ENCODE measurements around the gene AREG.

Gene AREG

GRCh38 chr4:74431113-74431826, 13.7 kb upstream of the AREG start:
- peak; percentile 90 for FAIRE-seq
- DNase-seq (ENCODE audit: extremely low spot score, insufficient read length, low read depth) = no peak

- no peak for DNase-seq (ENCODE audit: extremely low spot score, insufficient read length, low read depth)
- no peak for FAIRE-seq
Measured at GRCh38 chr4:74433043-74433442, 11.9 kb upstream of the AREG start.

DNA sequence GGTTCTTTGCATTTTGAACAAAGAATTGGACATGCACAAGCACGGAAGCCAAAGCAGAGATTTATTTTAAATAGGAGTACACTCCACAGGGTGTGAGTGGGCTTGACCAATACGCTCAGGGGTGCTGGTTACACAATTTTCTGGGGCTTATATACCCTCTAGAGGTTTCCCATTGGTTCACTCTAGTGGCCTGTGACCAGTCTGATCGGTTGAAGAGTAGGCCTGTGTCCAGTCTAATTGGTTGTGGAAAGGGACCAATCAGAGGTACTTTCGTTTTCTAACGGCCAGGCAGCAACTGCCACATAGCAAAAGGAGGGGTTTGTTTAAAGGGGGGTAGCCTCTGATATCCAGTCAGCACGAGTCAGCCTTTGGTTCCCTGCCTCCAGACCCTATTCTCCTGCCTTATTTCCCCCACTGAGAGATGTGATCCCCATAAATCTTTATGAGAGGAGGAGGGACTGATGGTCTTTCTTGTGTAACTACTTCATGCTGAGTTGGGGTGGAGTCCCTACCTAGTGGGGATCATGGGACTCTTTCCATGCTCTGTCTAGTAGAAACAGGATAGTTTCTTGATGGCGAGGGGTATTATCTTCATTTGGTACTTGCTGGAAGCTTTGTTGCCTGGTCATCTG, 11.3 kb upstream of the AREG start:
- no peak for DNase-seq (ENCODE audit: extremely low spot score, insufficient read length, low read depth)
- no peak for FAIRE-seq

- DNase-seq (ENCODE audit: extremely low spot score, insufficient read length, low read depth) = no peak
- FAIRE-seq = no peak
Measured at GRCh38 chr4:74435296-74435695, 9.6 kb upstream of the AREG start.

DNA sequence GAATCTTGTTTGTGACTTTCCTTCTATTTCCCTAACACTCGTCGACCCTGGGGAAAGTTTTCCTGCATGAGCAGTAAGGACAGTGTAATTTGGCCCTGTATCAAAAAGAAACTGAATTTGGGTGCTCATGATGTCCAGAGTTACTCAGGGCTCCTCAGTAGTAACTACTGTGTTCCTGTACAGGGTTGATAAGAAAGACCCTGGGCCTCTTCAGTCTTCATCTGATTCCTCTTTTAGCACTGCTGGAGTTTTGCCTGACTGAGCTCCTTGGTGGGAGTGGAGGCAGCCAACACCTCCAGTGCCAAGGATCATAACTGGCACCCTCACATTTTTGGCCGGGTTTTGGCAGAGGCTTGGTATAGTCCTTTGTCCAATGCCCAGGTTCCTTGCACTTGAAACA, 7.1 kb upstream of the AREG start:
- no peak for FAIRE-seq

GRCh38 chr4:74438661-74439060, 6.3 kb upstream of the AREG start:
- DNase-seq (ENCODE audit: extremely low spot score, insufficient read length, low read depth) (no peak), FAIRE-seq (no peak)

More for the DNA sequence above, 7.1 kb upstream of the AREG start:
- no peak for DNase-seq (ENCODE audit: extremely low spot score, insufficient read length, low read depth)

- DNase-seq (ENCODE audit: extremely low spot score, insufficient read length, low read depth) (no peak), FAIRE-seq (no peak)
Measured at GRCh38 chr4:74439952-74440351, 5.0 kb upstream of the AREG start.

- DNase-seq (ENCODE audit: extremely low spot score, insufficient read length, low read depth) = no peak
- FAIRE-seq = no peak
Measured at GRCh38 chr4:74440356-74440755, 4.6 kb upstream of the AREG start.

GRCh38 chr4:74441744-74442143, 3.2 kb upstream of the AREG start:
- DNase-seq (ENCODE audit: extremely low spot score, insufficient read length, low read depth) = no peak
- FAIRE-seq = no peak

GRCh38 chr4:74446193-74446868, 1.4 kb downstream of the AREG start:
- peak; percentile 35 for FAIRE-seq
- no peak for DNase-seq (ENCODE audit: extremely low spot score, insufficient read length, low read depth)

- no peak for DNase-seq (ENCODE audit: extremely low spot score, insufficient read length, low read depth)
- no peak for FAIRE-seq
Measured at GRCh38 chr4:74446896-74447295, 2.0 kb downstream of the AREG start.

DNA sequence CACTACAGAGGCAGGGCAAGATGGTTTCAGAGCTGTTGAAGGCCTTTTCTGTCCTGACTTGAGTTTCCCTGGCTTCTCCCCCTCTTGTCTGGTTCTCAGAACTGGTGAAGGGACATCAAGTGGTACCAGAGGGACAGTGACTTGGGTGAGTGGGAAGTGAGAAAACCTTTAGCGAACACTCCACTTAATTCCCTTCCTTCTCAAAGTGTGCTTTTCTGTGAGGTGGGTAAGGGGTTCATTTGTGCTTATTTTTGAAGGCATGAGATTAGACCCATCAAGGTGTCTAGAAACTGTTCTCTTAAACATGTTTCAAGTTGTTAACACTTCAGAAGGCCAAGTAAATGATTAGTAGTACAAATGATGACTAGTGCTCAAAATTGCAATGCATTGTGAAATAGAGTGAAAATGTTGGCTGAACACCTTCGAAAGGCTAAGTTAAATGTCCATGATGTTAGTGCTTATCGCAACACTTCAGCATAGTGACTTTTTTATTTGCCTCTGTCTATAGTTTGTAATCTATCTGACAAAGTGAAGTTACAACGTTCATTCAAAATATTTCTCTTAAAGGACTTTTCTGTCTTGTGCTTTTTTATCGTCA, 2.8 kb downstream of the AREG start:
- no peak for DNase-seq (ENCODE audit: extremely low spot score, insufficient read length, low read depth)
- FAIRE-seq = no peak

DNA sequence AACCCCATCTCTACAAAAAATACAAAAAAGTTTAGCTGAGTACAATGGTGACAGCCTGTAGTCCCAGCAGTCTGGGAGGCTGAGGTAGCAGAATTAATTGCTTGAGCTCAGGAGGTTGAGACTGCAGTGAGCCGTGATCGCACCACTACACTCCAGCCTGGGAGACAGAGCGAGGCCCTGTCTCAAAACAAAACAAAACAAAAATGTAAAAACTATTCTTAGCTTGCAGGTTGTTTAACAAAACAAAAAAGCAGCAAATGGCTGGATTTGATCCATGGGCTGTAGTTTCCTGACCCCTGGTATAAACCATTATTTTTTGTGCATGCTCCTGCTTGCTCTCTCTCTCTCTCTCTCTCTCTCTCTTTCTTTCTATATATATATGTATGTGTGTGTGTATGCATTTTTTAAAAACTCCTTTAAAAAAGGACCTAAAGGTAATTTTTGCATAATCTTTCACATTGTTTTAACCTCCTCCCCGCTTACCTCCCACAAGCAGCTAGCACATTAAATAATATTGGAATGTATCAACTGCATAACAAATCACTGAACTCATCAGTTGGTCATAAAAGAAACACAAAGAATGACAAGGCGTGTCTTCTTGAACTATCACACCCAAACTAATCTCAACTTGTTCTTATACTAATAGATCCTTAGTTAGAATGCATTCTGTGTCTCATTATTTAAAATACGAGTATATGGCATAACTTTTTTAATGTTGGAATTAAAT, 4.8 kb downstream of the AREG start:
- FAIRE-seq (no peak), DNase-seq (ENCODE audit: extremely low spot score, insufficient read length, low read depth) (no peak)

DNA sequence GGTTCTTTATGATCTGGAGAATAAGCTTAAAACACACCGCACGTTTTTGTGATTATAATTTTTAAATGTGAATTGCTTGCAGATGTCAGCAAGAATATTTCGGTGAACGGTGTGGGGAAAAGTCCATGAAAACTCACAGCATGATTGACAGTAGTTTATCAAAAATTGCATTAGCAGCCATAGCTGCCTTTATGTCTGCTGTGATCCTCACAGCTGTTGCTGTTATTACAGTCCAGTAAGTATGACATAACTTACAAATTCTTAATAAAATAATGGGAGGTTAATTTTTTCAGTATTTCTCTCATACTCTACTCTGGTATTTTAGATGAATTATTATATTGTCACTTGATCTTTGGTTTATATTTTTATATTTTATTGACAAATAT, 5.4 kb downstream of the AREG start:
- FAIRE-seq = no peak
- DNase-seq (ENCODE audit: extremely low spot score, insufficient read length, low read depth) = no peak

GRCh38 chr4:74451214-74451661, 6.3 kb downstream of the AREG start:
- FAIRE-seq (peak; percentile 5), DNase-seq (ENCODE audit: extremely low spot score, insufficient read length, low read depth) (no peak)

DNA sequence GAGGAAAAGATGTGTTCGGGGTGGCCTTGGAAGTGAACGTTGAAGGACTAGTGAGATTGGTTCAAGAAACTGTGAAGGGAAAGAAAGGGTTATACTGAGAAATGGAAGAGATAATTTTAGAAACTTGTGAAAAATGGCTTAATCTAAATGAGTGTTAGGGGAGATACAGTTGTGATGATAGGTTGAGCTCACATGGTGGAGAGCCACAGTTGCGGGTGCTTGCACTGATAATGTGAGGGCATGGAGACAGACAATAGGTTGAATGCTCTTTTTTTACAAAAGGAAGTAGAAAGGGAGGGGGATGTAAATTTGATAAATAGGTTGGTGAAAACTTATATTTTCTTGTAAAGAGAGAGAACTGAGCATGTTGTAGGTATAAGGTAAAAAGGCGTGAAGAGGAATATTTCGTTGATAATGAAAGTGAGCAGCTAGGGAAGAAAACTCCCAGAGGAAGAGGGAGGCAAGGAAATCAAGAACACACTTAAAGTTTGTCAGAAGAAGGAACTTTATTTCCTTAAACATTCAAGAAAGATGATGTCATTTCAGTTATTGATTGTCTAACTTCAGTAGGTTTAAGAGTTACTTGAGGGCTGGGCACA, 8.2 kb downstream of the AREG start:
- DNase-seq (ENCODE audit: extremely low spot score, insufficient read length, low read depth) (no peak), FAIRE-seq (no peak)

DNA sequence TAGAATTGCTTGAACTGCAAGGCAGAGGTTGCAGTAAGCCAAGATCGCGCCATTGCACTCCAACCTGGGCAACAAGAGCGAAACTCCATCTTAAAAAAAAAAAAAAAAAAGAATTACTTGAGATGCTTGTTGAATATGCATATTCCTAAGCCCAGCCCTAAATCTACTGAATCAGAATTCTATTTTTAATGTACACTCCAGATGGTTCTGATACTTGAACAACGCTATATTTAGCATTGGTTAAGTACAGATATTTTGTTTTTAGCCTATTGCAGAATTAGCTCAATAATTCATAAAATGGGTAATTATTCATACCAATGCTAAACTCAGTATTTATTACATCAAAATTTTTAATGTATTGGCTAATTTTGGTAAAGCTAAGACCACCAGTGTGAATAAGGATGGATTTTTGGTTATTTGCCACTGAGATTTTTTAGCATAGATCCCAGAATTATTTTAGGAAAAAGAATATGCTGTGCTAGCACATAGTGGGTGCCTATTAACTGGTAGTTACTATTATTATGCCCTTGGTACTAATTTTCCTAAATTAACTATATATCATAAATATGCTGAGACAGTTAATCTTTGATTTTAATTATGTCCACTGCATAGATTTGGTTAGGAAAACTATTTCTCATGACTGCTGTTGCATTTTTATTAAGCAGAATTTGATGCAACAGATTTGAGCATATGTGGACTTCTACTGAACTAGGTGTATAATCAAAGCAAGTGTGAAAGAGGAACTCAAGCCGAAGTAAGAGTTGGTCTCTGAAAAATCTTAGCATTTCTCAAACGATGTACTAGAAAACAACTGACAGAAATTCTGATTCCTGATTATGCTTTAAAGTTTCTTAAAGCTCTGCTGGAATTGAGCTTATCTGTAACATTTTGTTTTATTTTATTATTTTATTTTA, 9.2 kb downstream of the AREG start:
- DNase-seq (ENCODE audit: extremely low spot score, insufficient read length, low read depth) = no peak
- peak; percentile 18 for FAIRE-seq

DNA sequence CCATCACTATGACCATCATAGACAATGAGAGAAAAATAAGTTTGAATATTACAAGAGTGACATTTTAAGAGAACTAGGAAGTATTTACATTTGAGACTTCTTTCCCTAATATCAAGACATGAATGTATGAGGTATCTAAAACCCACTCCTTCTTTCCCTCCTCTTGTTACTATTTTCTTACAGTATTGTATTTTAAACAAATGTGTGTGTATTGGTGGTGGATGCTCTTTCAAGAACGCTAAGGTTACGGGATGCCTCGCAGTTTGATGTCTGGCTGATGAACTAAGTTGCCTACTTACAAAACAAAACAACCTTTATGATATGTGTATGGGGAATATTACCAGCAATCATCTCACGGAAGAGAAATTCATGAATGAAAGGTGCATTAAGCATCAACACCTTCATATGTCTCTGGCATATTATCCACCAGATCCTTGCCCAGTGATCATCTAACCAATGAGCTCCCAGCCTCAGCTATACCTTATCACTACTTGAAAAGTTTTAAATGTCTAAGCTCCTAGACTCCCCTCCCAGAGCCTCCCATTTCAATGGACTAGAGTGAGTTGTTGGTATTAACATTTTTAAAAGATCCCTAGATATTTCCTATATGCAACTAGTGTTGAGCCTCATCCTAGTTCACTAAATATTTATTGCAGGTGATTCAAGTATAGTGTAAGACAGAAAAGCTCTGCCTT, 10.6 kb downstream of the AREG start:
- no peak for FAIRE-seq
- no peak for DNase-seq (ENCODE audit: extremely low spot score, insufficient read length, low read depth)
